Memory B cell (primary cell): ENCODE results near the gene ZNF836.

Experiments used
- ATAC-seq: fragments of 150-1000 bp; cut with Tn5 transposase; 2 replicates; pipeline ENCODE4 v1.10.0; 2021; ENCODE audit warnings: low read depth, mild to moderate bottlenecking, moderate library complexity
- DNase-seq, 2 donors: peaks; one replicate each; pipeline ENCODE4 v3.0.0; 2022; ENCODE audit warnings: low spot score in 2 of 2
- H3K27ac Mint-ChIP-seq: one replicate; pipeline ENCODE4 v1.8.0; 2022; ENCODE audit warnings: mild to moderate bottlenecking, moderate library complexity, mixed read lengths
- H3K27me3 Mint-ChIP-seq: one replicate; pipeline ENCODE4 v1.8.0; 2022; ENCODE audit warnings: mixed read lengths
- H3K36me3 Mint-ChIP-seq: one replicate; pipeline ENCODE4 v1.8.0; 2022; ENCODE audit warnings: mild to moderate bottlenecking, mixed read lengths
- H3K4me1 Mint-ChIP-seq: one replicate; pipeline ENCODE4 v1.8.0; 2022; ENCODE audit warnings: mixed read lengths
- H3K4me3 Mint-ChIP-seq: one replicate; pipeline ENCODE4 v1.8.0; 2022; ENCODE audit warnings: mild to moderate bottlenecking, moderate library complexity, mixed read lengths
- H3K9me3 Mint-ChIP-seq: one replicate; pipeline ENCODE4 v1.8.0; 2022; ENCODE audit warnings: mixed read lengths

Gene ZNF836

GRCh38 chr19:52196256-52196967 is 25.0 kb upstream of the ZNF836 start:
- H3K27ac Mint-ChIP-seq, result no peak overlapping the region
- DNase-seq (no peak), ATAC-seq (no peak)
- no peaks in the 10 kb centered on the region for H3K27me3 Mint-ChIP-seq
- peaks cover 32% of the 10 kb centered on the region for H3K4me1 Mint-ChIP-seq
- H3K9me3 Mint-ChIP-seq, result no peaks in the 10 kb centered on the region
- H3K36me3 Mint-ChIP-seq, result peaks cover 26% of the 10 kb centered on the region
- H3K4me3 Mint-ChIP-seq, result no peak overlapping the region

- peak overlapping the region; percentile 94 for H3K4me3 Mint-ChIP-seq
- no peaks in the 10 kb centered on the region for H3K9me3 Mint-ChIP-seq
- H3K27me3 Mint-ChIP-seq, result no peaks in the 10 kb centered on the region
- ATAC-seq, result no peak
- peaks cover 29% of the 10 kb centered on the region for H3K4me1 Mint-ChIP-seq
- H3K27ac Mint-ChIP-seq, result peak overlapping the region; percentile 16
- H3K36me3 Mint-ChIP-seq, result peaks cover 21% of the 10 kb centered on the region
- DNase-seq, result no peak
Measured at GRCh38 chr19:52191951-52192350, 20.5 kb upstream of the ZNF836 start.

- no peak for DNase-seq
- H3K27ac Mint-ChIP-seq, result peak overlapping the region; percentile 99
- peaks cover 21% of the 10 kb centered on the region for H3K36me3 Mint-ChIP-seq
- no peak for ATAC-seq
- no peaks in the 10 kb centered on the region for H3K9me3 Mint-ChIP-seq
- peak overlapping the region; percentile 94 for H3K4me3 Mint-ChIP-seq
- H3K27me3 Mint-ChIP-seq, result no peaks in the 10 kb centered on the region
- peaks cover 29% of the 10 kb centered on the region for H3K4me1 Mint-ChIP-seq
Measured at GRCh38 chr19:52191389-52191788, 20.0 kb upstream of the ZNF836 start.

- Mint-ChIP-seq H3K4me1 (peaks cover 29% of the 10 kb centered on the region), H3K9me3 (no peaks in the 10 kb centered on the region), H3K4me3 (peak overlapping the region; percentile 94), H3K27ac (peak overlapping the region; percentile 99), H3K27me3 (no peaks in the 10 kb centered on the region), H3K36me3 (peaks cover 21% of the 10 kb centered on the region)
- DNase-seq (peak in 1 of 2 donors; percentile 25), ATAC-seq (no peak)
Measured at GRCh38 chr19:52190487-52191293, 19.3 kb upstream of the ZNF836 start.

GRCh38 chr19:52189735-52190486 is 18.5 kb upstream of the ZNF836 start, which contains the start of gene PPP2R1A:
TSS of gene PPP2R1A (plus strand) at chr19:52190052. CDS start at chr19:52190097, 45 bp downstream.
- DNase-seq (peak; percentile 98 to 100), ATAC-seq (peak; percentile 76)
- no peaks in the 10 kb centered on the region for H3K27me3 Mint-ChIP-seq
- H3K4me1 Mint-ChIP-seq, result peaks cover 29% of the 10 kb centered on the region
- H3K9me3 Mint-ChIP-seq, result no peaks in the 10 kb centered on the region
- peak within 1 kb of the TSS; percentile 99 for H3K27ac Mint-ChIP-seq
- H3K4me3 Mint-ChIP-seq, result peak within 1 kb of the TSS; percentile 94
- peaks cover 18% of the 10 kb centered on the region for H3K36me3 Mint-ChIP-seq

DNA sequence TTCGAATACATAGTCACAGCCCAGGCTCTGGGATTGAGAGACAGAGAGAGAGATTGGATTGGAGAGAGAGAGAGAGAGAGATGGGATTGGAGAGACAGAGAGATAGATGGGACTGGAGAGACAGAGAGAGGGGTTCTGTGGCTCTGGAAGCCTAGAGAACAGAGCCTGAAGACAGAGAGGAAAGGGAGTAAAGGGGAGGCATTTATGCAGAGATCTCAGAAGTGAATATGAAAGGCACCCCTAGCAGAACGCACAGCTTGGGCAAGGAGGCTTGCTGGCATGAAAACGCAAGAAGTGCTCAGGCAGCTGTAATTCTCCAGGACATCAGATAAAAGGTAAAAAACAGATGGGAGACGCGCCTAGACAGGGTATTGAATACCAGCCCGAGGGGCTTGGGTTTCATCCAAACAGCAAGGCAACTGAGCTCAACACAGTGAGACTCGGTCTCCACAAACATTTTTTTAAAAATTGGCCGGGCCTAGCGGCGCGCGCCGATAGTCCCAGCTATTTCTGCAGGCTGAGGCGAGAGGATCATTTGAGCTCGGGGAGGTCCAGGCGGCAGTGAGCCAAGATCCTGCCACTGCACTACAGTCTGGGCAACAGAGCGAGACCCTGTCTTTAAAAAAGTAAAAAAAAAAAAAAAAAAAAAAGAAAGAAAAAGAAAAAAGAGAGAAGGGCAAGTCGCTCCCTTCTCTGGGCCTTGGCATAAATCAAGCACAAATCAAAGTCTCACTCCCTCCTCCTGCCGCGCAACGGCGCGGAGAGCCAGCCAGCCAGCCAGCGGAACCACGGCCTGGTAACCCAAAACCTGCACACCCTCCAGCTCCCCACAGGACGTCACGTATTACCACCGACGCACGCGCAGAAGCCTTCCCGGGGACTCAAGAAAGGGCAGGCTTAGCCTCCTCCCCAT is 17.7 kb upstream of the ZNF836 start:
- no peaks in the 10 kb centered on the region for H3K27me3 Mint-ChIP-seq
- H3K4me3 Mint-ChIP-seq, result peak overlapping the region; percentile 94
- peaks cover 21% of the 10 kb centered on the region for H3K4me1 Mint-ChIP-seq
- H3K27ac Mint-ChIP-seq, result peak overlapping the region; percentile 99
- H3K9me3 Mint-ChIP-seq, result no peaks in the 10 kb centered on the region
- peak; percentile 10 for ATAC-seq
- peaks cover 10% of the 10 kb centered on the region for H3K36me3 Mint-ChIP-seq
- DNase-seq, result peak in 1 of 2 donors; percentile 62

DNA sequence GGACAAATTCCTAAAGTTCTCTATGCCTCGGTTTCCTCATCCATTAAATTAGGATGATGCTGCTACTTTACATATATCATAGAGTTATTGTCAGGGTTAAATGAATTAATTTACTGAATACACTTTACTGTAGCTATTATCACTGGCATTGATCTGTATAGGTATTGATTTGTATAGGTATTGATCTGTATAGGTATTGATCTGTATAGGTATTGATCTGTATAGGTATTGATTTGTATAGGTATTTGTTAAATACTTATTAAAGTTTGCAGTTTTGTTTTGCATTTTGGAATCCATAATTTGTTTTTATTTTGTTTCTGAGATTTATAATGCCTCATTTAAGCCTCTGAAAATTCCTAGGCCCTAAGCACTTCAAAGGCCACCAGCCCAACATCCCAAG is 16.0 kb upstream of the ZNF836 start:
- DNase-seq (no peak), ATAC-seq (no peak)
- H3K4me1 Mint-ChIP-seq, result peaks cover 14% of the 10 kb centered on the region
- no peaks in the 10 kb centered on the region for H3K27me3 Mint-ChIP-seq
- H3K36me3 Mint-ChIP-seq, result peaks cover 4% of the 10 kb centered on the region
- H3K27ac Mint-ChIP-seq, result peak overlapping the region; percentile 99
- no peak overlapping the region for H3K4me3 Mint-ChIP-seq
- H3K9me3 Mint-ChIP-seq, result no peaks in the 10 kb centered on the region

- Mint-ChIP-seq H3K4me3 (no peak overlapping the region), H3K4me1 (peaks cover 4% of the 10 kb centered on the region), H3K27ac (no peak overlapping the region), H3K27me3 (no peaks in the 10 kb centered on the region), H3K9me3 (no peaks in the 10 kb centered on the region), H3K36me3 (no peaks in the 10 kb centered on the region)
- DNase-seq (no peak), ATAC-seq (no peak)
Measured at GRCh38 chr19:52176574-52176973, 5.2 kb upstream of the ZNF836 start.

- Mint-ChIP-seq H3K27ac (no peak overlapping the region), H3K36me3 (peaks cover 25% of the 10 kb centered on the region), H3K4me3 (peak overlapping the region; percentile 96), H3K4me1 (peaks cover 14% of the 10 kb centered on the region), H3K9me3 (no peaks in the 10 kb centered on the region), H3K27me3 (no peaks in the 10 kb centered on the region)
- ATAC-seq (no peak), DNase-seq (no peak)
Measured at GRCh38 chr19:52172347-52172746, 926 bp upstream of the ZNF836 start.

DNA sequence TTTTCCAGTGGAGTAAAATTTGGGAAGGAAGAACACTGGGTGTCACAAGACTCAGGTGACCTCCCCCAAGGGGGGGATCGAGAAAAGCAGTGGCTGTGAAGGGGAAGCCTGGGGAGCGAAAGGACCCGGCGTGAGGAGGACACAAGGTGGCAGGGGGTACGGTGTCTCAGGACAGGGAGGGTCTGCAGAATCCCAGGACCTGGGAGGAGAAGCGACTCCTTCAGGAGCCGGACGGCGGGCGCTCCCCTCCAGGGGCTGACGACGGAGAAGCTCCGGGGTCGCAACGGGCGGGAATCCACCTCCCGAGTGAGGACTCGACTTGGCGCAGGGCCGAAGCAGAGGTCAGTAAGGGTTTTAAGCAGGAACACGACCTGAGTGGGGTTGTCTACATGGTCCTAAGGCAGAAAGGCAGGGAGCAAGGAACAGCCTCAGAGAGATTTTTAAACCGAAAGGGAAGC is 529 bp downstream of the ZNF836 start:
- peak overlapping the region; percentile 96 for H3K4me3 Mint-ChIP-seq
- peaks cover 14% of the 10 kb centered on the region for H3K4me1 Mint-ChIP-seq
- ATAC-seq (peak; percentile 26), DNase-seq (no peak)
- H3K27ac Mint-ChIP-seq, result peak overlapping the region; percentile 97
- no peaks in the 10 kb centered on the region for H3K9me3 Mint-ChIP-seq
- peaks cover 26% of the 10 kb centered on the region for H3K36me3 Mint-ChIP-seq
- no peaks in the 10 kb centered on the region for H3K27me3 Mint-ChIP-seq

- peaks cover 30% of the 10 kb centered on the region for H3K36me3 Mint-ChIP-seq
- H3K27me3 Mint-ChIP-seq, result no peaks in the 10 kb centered on the region
- ATAC-seq, result no peak
Measured at GRCh38 chr19:52170304-52170703, 1.1 kb downstream of the ZNF836 start.

GRCh38 chr19:52155596-52156359 is 15.6 kb downstream of the ZNF836 start:
- Mint-ChIP-seq H3K27ac (no peak overlapping the region), H3K4me1 (no peaks in the 10 kb centered on the region), H3K27me3 (no peaks in the 10 kb centered on the region), H3K36me3 (peaks cover 65% of the 10 kb centered on the region), H3K4me3 (no peak overlapping the region), H3K9me3 (peaks cover 37% of the 10 kb centered on the region)
- DNase-seq (no peak), ATAC-seq (no peak)

More at GRCh38 chr19:52170304-52170703, 1.1 kb downstream of the ZNF836 start:
- Mint-ChIP-seq H3K4me3 (peak overlapping the region; percentile 96), H3K9me3 (no peaks in the 10 kb centered on the region), H3K4me1 (peaks cover 14% of the 10 kb centered on the region), H3K27ac (peak overlapping the region; percentile 97)
- DNase-seq, result no peak
